Upper lobe of left lung (tissue), 4 donors: ENCODE results near the gene RAP1A.

ENCODE experiments used
- POLR2A ChIP-seq, 4 donors: fragments of 450-650 bp; IDR thresholded peaks; one replicate each; pipeline ENCODE4 v1.5.1; 2016 to 2017; ENCODE audit warnings: antibody characterized with exemption in 4 of 4, mild to moderate bottlenecking in 2 of 4
- POLR2AphosphoS5 ChIP-seq, 2 donors: sonication (generic); formaldehyde crosslinking; IDR thresholded peaks; one replicate each; pipeline ENCODE4 v1.5.1; 2017; ENCODE audit warnings: antibody characterized with exemption in 2 of 2
- TF ChIP-seq, protein P1 (sequence below), 6 experiments: fragments of 450-650 bp in 4 of 6; fragments of 200-600 bp in 2 of 6; sonication (generic) in 2 of 6; IDR thresholded peaks; one replicate each; pipeline ENCODE4 v1.5.1; 2016 to 2019; ENCODE audit warnings: antibody characterized with exemption in 6 of 6

DNA sequence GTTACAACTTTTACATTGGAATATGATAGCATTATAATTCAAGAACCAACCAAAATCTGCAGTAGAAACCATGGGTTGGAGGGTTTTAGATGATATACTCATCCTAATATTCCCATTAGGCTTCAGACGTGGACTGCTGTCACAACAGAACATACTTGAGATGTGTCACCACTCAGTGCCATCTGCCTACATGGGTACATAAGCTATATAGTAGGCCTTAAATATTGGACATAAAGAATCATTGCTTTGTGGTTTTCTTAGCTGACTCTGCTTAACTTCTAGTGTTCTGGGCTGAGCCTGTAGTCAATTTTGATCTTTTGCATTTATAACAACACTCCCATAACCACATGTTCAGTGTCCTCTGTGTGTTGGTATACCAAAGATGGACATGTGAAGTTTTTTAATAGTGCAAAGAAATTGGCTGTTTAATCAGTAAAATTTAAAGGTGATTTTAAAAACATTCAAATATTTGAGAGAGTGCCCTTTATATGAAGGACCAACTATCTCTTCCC, 14.2 kb downstream of the RAP1A start:
- TF ChIP-seq, protein P1, sequence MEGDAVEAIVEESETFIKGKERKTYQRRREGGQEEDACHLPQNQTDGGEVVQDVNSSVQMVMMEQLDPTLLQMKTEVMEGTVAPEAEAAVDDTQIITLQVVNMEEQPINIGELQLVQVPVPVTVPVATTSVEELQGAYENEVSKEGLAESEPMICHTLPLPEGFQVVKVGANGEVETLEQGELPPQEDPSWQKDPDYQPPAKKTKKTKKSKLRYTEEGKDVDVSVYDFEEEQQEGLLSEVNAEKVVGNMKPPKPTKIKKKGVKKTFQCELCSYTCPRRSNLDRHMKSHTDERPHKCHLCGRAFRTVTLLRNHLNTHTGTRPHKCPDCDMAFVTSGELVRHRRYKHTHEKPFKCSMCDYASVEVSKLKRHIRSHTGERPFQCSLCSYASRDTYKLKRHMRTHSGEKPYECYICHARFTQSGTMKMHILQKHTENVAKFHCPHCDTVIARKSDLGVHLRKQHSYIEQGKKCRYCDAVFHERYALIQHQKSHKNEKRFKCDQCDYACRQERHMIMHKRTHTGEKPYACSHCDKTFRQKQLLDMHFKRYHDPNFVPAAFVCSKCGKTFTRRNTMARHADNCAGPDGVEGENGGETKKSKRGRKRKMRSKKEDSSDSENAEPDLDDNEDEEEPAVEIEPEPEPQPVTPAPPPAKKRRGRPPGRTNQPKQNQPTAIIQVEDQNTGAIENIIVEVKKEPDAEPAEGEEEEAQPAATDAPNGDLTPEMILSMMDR (IDR thresholded peaks at IDR 0.05) = no peak
- TF ChIP-seq POLR2AphosphoS5 (IDR thresholded peaks at IDR 0.05) (no peak), POLR2A (IDR thresholded peaks at IDR 0.05) (no peak)
